Measurements from ENCODE around the gene MADCAM1.
"Not testable (repeated sequence)": the region's sequence is repeated elsewhere in the genome, so short reads cannot be mapped to it uniquely, and the experiment has no call there.

Gene MADCAM1

DNA sequence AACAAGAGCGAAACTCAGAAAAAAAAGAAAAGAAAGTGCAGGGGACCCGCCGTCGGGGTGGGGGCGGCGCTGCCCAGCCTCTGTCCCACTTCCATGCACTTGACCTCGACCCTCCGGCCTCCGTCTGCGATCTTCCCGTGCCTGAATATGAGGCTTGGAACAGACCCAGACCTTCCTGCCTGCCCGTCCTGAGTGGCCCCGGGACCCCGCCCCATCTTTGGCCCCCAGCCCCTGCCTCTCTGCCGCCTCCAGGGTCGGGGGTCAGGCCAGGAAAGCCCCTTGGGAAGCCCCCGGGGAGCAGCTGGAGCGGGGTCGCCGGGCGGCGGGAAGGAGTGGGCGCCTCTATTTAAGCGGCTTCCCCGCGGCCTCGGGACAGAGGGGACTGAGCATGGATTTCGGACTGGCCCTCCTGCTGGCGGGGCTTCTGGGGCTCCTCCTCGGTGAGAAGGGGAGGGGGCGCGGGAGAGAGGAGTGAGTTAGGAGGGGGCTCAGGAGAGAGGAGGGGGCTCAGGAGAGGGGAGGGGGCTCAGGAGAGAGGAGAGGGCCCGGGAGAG is at the start of gene MADCAM1:
Gene MADCAM1 (plus strand): TSS at position 375 of the 554 bp plus-strand sequence. CDS start 14 bp downstream, at position 389.
- no peak for DNase-seq (ENCODE audit: low read depth in 2 of 2)

DNA sequence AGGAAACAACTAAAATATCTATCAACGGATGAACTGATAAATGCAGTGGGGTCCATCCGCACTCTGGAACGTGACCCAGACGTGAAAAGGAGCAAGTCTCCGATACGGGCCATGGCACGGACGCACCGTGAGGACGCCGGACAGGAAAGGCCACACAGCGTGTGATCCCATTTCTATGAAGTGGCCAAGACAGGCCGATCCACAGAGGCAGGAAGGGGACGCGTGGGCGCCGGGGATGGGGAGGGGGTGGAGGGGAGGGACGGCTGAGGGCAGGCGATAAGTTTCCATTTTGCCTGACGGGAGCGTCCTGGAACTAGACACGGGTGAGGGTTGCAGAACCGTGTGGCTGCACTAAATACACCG is 49.2 kb upstream of the MADCAM1 start:
- DNase-seq (ENCODE audit: low read depth in 2 of 2): no peak

GRCh38 chr19:447816-448560 is 48.3 kb upstream of the MADCAM1 start:
- no peak for DNase-seq (ENCODE audit: low read depth in 2 of 2)

DNA sequence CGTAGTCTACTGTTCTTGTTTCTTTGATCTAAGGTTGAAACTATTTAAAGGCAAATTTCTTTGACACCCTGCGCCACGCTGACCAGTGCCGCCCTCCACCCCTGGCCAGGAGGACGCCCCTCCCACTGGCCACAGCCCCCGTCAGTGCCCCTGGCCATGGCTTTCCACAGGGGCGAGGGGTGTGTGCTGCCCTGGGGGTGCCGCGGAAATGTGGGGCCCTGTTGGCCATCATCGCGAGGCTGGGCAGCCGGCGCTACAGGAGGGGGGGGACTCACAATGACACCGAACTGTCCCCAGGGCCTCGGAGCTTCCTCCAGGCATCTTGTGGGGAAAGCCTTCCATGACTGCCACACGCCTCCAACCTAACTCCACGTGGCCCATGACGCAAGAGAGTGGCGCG is 46.4 kb upstream of the MADCAM1 start:
- no peak for DNase-seq (ENCODE audit: low read depth in 2 of 2)

DNA sequence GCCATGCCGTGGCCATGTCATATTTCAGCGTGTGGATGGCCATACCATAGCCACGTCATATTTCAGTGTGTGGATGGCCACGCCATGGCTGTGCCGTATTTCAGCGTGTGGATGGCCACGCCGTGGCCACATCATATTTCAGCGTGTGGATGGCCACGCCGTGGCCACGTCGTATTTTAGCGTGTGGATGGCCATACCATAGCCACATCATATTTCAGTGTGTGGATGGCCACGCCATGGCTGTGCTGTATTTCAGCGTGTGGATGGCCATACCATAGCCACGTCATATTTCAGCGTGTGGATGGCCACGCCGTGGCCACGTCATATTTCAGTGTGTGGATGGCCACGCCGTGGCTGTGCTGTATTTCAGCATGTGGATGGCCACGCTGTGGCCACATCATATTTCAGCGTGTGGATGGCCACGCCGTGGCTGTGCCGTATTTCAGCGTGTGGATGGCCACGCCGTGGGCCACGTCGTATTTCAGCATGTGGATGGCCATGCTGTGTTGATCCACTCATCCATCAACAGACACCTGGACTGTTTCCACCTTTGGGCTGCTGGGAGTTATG is 45.3 kb upstream of the MADCAM1 start:
- not testable (repeated sequence) for DNase-seq (ENCODE audit: low read depth in 2 of 2)

DNA sequence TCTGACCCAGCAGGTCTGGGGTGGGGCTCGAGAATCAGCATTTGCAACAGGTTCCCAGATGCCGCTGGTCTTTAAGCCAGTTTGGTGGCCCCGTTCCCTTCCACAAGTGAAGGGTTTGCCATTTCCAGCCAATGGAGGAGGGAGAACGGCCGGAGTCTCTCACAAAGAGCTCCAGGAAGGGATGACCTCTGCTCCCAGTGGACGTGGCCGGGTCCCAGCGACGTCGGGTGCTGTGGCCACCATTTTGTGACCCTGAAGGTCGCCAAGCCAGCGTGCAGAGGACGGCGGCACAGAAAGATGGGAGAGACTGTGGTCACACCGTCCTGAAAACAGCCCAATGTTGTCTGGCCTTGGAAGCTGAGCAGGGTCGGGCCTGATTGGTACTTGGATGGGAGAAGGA is 43.5 kb upstream of the MADCAM1 start:
- no peak for DNase-seq (ENCODE audit: low read depth in 2 of 2)

DNA sequence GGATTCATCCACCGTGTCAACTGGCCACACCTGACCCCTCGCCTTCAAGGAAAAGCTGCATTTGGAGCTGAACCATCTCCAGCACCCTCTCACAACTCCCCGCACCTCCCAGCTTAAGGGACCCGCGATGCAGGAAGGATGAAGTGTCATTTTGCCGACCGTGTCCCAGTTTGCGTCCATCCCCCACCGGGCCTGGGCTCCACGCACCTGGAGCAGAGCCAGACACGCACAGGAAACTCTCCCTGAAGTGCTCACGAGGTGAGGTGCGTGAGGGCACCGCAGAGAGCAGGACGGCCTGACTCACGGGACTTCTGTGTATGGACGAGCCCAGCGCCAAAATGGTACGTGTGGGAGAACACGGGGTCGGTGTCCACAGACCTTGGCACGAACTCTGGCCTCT is 42.7 kb upstream of the MADCAM1 start:
- no peak for DNase-seq (ENCODE audit: low read depth in 2 of 2)

- no peak for DNase-seq (ENCODE audit: low read depth in 2 of 2)
Measured at GRCh38 chr19:455031-455705, 41.1 kb upstream of the MADCAM1 start.

DNA sequence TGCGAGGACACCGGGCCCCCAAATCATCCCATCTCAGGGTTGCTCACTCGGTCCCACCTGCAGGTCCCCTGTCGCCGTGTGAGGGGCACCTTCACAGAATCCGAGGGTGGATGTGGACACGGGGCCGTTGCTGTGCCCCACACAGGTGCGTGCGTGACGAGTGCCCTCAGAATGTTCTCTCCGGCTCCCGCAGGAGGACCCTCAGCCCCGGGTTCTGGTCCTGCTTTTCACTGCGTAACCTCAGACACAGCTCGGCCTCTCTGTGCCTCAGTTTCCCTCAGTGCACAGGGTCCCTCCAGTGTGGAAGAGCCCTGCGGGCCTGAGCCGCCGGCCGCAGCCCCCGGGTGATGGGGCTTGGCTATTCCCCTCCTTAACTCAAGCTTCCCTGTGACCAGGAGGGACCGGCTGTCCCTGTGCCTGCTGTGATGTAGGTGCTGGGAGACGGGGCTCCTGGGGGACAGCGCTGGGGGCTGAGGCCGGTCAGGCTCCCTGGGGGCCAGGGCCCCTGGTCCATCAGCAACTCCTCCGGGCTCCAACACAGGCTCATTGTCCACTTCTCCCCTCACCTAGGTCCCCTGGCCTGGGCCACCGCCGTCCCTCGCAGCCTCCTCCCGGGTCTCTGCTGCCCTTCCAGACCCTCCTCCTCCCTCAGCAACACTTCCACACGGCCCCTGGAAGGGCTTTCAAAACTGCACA is 40.3 kb upstream of the MADCAM1 start:
- DNase-seq (ENCODE audit: low read depth in 2 of 2): no peak

DNA sequence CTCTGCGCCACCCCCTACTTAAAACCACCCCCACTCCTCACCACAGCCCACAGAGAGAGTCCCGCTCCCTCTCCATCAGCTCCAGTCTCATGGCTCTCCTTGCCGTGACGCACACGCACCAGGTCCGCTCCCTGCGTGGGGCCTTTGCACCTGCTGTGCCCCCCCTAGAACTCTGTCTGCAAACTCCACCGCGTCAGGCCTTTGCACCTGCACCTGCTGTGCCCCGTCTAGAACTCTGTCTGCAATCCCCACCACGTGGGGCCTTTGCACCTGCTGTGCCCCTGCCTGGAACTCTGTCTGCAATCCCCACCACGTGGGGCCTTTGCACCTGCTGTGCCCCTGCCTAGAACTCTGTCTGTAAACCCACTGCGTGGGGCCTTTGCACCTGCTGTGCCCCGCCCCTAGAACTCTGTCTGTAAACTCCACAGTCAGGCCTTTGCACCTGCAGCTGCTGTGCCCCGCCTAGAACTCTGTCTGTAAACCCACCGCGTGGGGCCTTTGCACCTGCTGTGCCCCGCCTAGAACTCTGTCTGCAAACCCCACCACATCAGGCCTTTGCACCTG is 39.7 kb upstream of the MADCAM1 start:
- DNase-seq (ENCODE audit: low read depth in 2 of 2): no peak

DNA sequence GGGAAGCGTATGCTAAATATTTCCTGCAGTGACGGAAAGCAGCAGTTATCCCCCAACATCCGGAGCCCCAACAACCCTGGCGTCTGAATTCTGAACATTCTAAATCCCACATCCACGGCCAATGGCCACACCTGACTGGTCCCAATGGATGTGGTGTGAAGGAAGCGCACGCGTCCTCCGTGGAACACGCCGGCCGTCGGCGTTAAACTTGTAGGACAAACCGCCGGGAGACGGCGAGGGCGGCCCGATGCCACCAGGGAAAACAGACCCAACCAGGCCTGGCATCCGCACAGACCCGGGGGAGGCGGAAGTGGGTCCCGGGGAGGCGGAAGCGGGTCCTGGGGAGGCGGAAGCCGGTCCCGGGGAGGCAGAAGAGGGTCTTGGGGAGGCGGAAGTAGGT is 38.6 kb upstream of the MADCAM1 start:
- DNase-seq (ENCODE audit: low read depth in 2 of 2): no peak

DNA sequence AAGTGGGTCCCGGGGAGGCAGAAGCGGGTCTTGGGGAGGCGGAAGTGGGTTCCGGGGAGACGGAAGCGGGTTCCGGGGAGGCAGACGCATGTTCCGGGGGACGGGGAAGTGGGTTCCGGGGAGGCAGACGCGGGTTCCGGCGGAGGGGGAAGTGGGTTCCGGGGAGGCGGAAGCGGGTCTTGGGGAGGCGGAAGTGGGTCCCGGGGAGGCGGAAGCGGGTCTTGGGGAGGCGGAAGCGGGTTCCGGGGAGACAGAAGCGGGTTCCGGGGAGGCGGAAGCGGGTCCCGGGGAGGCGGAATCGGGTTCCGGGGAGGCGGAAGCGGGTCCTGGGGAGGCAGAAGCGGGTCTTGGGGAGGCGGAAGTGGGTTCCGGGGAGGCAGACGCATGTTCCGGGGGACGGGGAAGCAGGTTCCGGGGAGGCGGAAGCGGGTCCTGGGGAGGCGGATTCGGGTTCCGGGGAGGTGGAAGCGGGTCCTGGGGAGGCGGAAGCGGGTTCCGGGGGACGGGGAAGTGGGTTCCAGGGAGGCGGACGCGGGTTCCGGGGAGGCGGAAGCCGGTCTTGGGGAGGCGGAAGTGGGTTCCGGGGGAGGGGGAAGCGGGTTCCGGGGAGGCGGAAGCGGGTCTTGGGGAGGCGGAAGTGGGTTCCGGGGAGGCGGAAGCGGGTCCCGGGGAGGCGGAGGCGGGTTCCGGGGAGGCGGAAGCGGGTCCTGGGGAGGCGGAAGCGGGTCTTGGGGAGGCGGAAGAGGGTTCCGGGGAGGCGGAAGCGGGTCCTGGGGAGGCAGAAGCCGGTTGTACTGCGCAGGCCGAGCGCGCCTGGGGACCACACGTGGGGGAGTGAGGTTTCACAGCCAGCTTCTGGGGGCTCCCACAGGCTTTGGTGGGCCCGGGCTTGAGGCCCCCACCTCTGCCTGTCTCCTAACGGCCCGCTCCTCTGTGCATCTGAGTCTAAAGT is 37.9 kb upstream of the MADCAM1 start:
- no peak for DNase-seq (ENCODE audit: low read depth in 2 of 2)

DNA sequence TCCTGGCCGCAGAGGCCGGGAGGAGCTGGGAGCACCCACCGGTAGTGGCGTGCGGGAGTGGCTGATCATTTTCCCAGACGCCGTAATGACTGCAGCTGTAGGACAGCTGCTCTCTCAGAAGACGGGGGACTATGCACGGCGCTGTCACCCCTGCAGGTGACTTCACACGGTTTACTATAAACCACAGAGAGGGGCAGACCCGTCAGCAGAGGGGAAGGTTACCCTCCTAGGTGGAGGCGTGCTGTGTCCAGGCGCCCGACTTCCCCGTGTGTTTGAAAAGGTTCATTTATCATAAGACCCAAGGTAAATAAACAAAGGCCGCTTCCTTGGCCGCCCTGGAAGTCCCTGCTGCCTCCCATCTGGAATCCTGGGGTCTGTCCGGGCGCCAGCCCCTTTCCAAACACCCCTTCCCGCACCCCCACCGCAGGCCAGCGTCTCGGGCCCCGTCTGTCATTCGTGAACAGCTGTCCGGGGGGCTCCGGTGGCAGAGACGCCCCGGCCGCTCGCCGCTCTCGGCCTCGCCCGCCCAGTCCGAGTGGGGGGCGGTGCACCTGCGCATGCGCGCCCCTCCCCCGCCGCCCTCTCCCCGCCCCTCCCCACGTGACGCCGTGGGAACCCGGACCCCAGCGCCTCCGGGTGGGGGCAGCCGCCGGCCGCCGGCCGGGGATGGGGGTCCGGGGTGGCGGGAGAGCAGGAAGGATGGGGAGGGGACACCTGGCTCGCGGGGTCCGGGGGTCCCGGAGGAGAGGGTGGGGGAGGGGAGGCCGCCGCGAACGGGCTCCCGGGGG is 36.4 kb upstream of the MADCAM1 start:
- DNase-seq (ENCODE audit: low read depth in 2 of 2): peak in 1 of 2 donors; percentile 10

GRCh38 chr19:460877-461720 is 35.2 kb upstream of the MADCAM1 start, which contains the start of gene SHC2:
Gene SHC2 (minus strand): TSS chr19:461033. CDS start chr19:460996, 37 bp downstream.
- DNase-seq (ENCODE audit: low read depth in 2 of 2): no peak

- no peak for DNase-seq (ENCODE audit: low read depth in 2 of 2)
Measured at GRCh38 chr19:461721-462551, 34.4 kb upstream of the MADCAM1 start.

DNA sequence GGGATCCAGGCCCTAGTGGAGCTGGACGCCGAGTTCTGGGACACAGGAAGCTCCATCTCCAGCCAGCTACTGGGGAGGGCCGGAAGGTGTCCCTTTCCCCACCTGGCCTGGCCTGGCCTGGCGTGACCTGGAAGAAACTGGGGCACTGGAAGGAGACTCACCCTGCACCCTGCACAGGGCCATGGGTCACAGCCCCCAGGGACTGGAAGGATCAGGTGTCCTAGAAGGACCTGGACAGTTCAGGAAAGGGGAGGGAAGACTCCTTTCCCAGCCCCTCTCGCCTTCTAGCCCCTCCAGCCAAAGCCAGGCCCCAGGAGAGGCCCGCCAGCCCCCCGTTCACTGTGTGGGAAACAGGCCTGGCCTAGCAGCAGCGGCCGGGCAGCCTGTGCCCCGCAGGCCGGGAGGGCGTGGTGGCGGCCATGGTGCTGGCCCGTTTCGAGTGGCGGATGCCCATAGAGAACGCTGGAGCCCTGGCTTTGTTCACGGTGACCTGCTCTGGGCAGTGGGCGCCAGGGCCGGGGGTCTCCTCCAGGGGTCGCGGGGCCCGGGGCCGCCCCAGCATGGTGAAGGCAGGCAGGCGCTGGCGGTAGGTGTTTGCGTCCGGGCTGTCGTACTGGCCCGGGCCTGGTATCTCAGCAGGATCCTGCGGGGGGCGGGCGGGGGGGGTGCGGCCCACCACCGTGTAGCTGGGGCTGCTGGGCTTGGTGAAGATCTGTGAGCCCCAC is 32.6 kb upstream of the MADCAM1 start:
- no peak for DNase-seq (ENCODE audit: low read depth in 2 of 2)

GRCh38 chr19:464208-464545 is 32.1 kb upstream of the MADCAM1 start:
- no peak for DNase-seq (ENCODE audit: low read depth in 2 of 2)
